GM19468 (cell line): ENCODE measurements around the gene FAM200A.
A peak's percentile ranks its signal among the peaks of the same experiment; 100 is the strongest.
"Not testable (repeated sequence)": the region's sequence is repeated elsewhere in the genome, so short reads cannot be mapped to it uniquely, and the experiment has no call there.

Source experiments
- ATAC-seq: cut with Tn5 transposase; IDR thresholded peaks from one replicate; pipeline ENCODE4 v1.9.1; 2021; ENCODE audit warnings: mild to moderate bottlenecking, moderate library complexity, moderate number of reproducible peaks; ENCODE audit not compliant: unreplicated experiment; ENCODE audit errors: extremely low read depth

The FAM200A gene

DNA sequence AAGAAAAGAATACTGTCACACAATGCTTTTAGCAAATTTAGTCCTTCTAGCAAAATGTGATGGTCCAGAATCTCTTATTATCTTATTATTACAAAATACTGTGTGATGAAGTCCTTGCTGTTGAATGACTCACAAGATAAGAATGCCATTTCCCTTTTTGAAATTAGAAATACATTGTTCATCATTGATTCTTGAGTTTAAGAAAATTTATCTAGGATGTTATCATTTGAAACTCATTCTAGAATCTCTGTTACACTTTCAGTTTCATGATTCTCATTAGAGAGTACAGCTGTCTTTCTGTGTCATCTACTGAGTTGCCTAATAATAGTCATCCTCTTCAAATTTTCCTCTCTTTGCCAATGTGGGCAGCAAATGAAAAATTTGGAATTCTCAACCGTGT is 37.9 kb downstream of the FAM200A start:
- no peak for ATAC-seq

DNA sequence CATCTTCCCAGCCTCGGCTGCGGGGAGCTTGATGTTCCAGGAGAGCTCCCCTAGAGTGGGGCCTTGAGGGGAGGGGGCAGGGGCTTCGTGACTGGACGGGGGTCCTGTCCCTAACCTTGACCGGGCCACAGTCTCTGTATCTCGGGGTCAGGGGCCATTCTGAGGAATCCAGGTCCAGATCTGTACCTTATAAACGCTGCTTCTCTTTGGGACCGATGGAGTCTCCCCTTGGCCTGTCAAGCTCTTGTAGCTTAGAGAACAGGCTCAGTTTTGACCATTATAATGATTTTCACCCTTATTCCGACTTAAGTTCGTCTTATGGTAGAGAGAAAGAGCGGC is 46.6 kb downstream of the FAM200A start:
- no peak for ATAC-seq

DNA sequence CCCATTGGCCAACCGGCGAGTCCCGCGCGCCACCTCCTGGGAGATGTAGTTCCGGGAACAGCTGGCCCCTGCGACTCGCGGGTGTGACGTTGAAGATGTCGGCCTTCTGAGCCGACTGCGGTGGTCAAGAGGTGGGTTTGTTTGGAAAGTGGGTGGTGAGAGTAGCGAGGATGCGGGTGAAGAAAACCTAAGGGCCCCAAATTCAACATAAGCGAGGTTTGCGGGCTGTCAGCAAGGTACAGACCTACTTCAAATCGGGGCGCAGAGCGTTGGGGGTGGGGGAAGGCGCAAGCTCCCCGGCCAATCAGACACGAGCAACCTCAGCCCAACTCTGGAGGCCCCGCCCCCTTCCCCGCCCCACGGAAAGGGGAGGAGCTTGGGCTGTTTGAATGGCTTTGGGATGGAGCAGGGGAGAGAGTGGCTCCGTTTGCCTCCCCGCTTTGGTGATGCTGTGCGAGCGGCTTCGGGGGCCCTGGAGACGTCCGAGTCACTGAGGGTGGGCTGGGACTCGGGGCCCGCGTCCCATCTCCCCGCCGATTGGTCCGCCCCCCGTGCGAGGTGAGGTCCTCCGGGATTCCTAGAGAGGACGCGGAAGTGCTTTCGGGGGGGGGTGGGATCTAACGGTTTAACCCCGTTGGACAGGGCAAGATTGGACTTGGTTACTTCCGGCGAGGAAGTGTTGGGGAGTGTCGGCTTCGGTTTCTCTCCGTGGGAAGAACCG is 47.2 kb downstream of the FAM200A start, which contains the start of gene ZKSCAN5:
ZKSCAN5 (plus strand) TSS at position 60 of the 721 bp plus-strand sequence. CDS start 1,383 bp downstream, outside the sequence.
- ATAC-seq = peak; percentile 46

DNA sequence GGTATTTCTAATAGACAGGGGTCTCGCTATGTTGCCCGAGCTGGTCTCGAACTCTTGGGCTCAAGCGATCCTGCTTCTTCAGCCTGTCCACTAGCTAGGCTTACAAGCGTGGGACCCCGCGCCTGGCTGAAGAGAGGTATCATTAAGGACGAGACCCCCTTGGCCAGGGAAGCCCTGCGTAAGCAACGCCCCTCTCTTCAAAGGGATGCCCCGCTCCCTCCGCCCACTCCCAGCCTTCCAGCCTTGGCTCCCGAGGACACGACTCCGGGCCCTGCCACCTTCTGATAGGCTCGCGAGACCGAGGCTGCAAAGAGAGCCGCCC is 47.7 kb downstream of the FAM200A start:
- ATAC-seq = no peak

DNA sequence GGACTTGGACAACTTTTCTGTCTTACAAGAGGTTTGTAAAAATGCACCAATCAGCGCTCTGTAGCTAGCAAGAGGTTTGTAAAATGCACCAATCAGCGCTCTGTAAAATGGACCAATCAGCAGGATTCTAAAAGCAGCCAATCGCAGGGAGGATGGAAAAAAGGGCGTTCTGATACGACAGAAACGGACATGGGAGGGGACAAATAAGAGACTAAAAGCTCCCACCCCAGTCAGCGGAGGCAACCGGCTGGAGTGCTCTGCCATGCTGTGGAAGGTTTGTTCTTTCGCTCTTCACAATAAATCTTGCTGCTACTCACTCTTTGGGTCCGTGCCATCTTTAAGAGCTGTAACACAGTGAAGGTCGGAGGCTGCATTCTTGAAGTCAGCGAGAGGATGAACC is 50.7 kb downstream of the FAM200A start:
- not testable (repeated sequence) for ATAC-seq

DNA sequence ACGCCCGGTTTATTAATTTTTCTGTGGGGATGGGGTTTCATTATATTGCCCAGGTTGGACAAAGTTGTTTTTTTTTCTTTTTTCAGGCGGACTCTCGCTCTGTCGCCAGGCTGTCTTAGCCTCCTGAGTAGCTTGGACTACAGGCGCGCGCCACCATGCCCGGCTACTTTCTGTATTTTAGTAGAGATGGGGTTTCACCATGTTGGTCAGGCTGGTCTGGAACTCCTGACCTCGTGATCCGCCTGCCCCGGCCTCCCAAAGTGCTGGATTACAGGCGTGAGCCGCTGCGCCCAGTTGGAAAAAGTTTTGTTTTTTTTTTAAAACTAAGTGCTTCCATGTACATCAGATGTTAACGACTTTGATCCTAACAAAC is 51.3 kb downstream of the FAM200A start:
- ATAC-seq = no peak

DNA sequence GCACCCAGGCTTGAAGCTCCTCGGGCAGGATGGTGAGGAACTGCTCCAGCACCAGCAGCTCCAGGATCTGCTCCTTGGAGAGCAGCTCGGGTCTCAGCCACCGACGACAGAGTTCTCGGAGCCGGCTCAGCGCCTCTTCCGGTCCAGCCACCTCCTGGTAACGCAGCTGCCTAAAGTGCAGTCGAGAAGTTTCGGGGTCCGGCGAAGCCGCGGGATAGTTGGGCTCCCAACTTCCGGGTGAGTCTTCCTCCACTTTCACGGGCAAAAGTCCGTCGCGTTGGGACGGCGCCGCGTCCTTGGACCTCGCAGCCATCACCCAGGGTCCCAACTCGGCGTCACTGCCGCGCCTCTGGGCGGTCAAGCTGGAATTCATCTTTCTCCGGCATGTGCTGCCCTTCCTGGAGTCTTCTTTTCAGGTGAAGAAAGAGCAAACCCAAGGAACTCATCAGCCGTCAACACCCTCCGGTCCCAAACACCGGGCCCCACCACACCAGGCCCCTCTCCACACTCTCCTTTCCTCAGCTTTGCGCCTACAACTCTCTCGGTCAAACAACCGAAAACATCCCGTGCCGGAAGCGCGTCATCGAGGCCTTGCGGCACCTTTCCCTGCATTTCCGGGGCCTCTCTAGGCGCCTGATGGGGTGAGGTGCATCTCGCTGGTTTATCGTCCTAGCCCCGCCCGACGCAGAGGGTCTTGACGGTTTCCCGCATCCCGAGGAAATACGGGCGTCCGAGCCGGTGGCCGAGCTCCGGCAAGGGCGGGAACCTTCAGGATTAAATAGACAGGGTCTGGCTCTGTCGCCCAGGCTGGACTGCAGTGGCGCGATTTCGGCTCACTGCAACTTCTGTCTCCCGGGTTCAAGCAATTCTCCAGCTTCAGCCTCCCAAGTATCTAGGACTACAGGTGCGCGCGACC is 51.9 kb downstream of the FAM200A start, which contains the start of gene ZNF394:
ZNF394 (minus strand) TSS at position 561 of the 916 bp plus-strand sequence; CDS start at position 373, 188 bp downstream.
- no peak for ATAC-seq

DNA sequence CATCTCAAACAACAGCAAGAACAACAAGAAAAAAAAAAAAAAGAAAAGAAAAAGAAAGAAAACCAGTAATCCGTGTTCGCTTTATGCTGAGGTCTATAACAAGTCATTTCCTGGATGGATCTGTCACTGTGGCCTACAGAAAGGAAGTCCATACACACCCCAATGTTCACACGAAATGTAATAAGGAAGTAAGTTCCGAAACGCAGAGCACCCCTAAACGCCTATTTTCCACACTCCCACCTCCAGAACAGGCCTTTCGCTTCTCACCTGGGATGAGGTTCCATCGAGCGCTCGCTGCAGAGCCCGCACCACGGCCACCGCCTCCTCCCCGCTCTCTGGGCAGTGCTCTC is 52.6 kb downstream of the FAM200A start:
- no peak for ATAC-seq

DNA sequence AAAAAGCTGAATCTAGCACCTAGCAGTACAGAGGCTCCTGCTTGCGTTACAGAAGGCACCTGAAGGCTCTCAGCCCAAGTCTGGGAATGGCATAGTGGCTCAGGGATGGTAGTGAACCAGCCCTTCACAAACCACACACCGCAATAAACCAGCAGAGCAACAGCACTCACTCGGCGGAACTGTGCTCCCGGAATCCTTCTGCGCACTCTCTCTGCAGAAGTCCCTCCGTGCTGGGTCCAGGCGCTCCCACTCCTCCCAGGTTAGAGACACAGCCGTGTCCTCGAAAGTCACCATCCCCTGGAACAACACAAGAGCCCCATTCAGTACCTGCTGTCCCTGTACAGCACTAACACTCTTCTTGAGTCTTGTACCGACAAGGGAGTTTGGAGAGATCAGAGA is 53.4 kb downstream of the FAM200A start:
- ATAC-seq = no peak

DNA sequence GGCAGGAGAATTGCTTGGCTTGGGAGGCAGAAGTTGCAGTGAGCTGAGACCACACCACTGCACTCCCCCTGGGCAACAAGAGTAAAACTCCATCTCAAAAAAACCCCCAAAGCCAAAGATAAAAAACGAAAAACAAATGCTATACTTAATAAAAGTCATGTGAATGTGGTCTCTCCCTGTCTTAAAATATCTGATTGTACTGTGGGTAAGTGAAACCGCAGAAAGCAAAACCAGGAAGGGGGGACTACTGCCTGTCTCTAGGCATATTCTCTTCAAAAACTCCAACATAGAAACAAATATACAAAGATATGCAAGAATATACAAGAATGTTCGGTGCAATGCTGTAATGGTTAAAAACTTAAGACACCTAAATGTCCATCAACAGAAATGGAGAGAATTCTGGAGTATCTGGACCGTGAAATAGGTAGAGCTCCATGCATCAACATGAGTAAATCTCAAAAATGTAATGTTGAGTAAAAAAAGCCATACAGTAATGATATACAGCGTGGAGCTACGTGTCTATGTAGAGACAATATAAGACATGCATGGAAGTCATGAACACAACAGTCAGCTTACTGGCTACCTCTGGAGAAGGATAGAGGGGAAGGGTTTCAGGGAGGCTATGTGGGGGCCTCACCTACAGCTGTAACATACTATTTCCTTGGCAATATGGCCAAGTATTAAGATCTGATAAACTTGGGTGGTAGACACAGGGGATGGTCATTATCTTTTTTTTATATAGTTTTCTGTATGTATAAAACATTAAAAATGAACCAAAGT is 54.0 kb downstream of the FAM200A start:
- ATAC-seq = no peak
